GM18951 (cell line): Measurements from ENCODE around the gene PPP2R2C.

Experiments
- POLR2A ChIP-seq: IDR thresholded peaks from 4 replicates; pipeline ENCODE4 v1.6.1; 2011; ENCODE audit warnings: mild to moderate bottlenecking; ENCODE audit not compliant: insufficient read length, insufficient read depth; ENCODE audit errors: extremely low read depth
- in situ Hi-C: fragments of 300-500 bp; cut with MboI; formaldehyde crosslinking; loops from one replicate; pipeline ENCODE4 v1.12.0; 2022; ENCODE audit warnings: low sequenced_read_pairs, mixed read lengths, inconsistent platforms; ENCODE audit not compliant: unreplicated experiment

The PPP2R2C gene

DNA sequence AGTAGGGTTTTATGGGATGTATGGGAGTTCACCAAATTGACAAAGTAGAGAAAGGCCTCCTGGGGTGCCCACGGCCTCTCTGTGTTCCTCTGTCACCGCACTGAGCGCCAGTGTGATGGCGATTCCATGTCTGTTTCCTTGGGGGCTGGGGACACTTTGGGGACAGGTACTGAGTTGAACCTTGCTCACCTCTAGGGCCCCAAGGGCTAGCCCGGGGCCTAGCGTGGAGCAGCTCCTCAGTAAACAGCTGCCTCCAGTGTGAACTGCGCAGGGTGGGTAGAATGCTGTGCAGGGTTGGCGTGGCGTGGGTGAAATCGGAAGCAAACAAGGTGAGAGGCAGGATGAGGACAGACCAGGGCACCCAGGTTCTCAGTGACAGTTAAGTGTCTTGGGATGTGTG lies 97.8 kb downstream of the PPP2R2C start:
- in situ Hi-C loops, result no loop called here
- TF ChIP-seq POLR2A, result no peak

DNA sequence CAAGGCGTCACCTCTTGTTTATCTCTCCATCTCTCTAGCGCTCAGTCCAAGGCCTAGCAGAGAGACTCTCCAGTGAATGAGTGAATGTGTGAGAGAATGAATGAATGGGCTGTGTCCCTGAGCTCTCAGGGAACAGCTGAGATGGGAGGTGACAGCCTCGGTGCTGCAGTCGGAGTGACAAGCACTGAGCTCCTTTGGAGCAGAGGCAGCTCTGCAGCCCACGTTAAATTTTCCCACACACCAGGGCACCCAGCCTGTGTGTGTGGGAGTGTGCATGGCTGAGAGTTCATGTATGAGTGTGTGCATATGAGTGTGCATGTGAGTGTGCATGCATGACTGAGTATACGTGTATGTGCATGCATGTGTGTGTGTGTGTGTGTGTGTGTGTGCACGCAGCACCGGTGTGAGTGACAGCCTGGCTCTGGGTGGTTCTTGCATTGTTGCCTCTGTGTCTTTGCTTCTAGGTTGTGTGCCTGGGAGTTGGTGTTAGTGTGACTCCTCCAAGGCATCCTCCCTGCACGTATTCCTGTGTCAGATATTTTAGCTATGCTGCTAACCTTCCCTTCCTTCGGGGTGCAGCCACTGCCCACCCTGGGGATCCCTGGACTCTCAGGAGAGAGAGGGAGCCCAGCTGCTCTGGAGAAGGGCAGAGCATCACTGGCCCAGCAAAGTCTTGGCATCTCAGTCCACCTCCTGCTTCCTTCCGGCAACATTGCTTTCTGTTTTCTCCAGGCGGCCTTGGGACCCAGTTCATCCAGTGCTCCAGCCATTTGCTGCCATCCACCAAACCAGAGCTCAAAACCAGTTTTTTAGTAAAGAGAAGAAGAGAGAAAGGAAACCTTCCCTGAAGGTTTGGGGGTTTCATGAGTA lies 98.6 kb downstream of the PPP2R2C start:
- in situ Hi-C loops, result no loop called here
- TF ChIP-seq POLR2A, result no peak

DNA sequence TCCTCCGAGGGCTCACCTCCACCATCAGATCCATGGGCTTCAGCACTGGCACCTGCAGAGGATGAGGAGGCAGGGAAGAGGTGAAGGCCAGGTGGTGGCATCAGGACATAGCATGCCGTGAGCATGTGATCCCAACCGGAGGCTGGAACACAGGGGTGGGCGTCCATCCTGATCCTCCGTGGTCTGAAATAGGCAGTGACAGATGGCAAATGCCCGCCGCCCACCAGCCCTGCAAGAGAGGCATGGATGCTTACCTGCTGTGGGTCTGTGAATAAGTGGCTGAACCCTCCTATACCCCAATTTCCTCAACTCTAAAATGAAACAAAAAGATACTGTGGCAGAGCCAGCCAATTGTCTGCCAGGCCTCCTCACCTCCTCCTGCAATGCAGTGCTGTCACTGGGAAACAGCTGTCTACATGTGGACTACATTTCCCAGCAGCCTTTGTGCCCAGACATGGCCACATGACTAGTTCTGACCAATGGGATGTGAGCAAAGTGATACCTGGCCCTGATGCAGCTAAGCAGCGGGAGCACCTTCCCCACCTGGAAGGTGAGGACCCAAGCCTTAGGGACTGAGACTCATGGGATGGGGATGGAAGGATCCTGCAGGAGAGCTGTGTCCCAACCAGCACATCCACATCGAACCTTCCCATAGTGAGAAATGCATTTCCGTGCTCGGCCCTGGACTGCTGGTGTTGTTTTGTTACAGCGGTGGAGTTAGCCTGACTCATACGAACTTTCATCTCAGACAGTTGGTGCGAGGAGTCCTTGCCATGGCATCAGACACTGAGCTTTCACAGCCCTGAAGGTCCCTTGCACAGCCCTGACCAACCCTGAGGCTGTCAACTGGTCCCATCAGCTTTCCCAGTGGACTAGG lies 99.5 kb downstream of the PPP2R2C start:
- in situ Hi-C loops, result no loop called here

DNA sequence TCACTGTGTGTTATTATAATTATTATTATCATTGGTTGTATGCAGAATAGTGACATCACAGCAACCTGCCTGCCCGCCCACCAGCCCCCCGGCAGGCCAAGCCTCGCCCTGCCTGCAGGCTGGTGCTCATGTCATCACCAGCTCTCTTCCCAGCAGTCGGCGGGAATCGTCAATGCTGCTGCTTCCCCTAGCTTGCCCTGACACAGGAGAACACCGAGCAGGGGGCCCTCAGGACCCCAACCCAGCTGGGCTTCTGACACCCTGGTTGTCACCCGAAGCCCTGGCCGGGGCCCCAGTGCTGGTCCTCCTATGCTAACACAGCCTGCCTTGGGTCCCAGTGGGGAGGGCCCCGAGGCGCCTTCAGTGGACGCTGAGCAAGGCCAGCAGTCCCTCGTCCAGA lies 100.6 kb downstream of the PPP2R2C start:
- in situ Hi-C loops, result no loop called here

More for the DNA sequence above, 99.5 kb downstream of the PPP2R2C start:
- TF ChIP-seq POLR2A, result no peak

DNA sequence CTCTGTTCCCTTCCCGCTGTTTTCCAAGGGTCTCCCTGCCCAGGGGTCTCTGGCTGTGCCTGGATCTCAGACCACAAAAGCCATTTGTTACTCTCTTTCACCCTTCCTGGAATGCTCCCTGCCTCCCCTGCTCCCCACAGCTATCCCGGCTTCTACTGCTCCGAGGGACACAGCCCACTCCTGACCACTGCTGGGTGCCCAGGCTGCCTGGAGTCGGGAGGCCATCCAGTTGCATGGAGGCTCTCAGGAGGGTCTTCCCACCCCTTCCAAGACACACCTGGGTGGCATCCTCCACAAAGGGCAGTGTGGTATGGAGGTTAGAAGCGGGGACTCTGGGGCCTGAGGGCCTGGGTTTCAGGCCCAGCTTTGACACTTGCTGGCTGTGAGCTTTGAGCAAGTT lies 101.1 kb downstream of the PPP2R2C start:
- in situ Hi-C loops, result no loop called here
- TF ChIP-seq POLR2A, result no peak

More for the DNA sequence above, 100.6 kb downstream of the PPP2R2C start:
- TF ChIP-seq POLR2A, result no peak

DNA sequence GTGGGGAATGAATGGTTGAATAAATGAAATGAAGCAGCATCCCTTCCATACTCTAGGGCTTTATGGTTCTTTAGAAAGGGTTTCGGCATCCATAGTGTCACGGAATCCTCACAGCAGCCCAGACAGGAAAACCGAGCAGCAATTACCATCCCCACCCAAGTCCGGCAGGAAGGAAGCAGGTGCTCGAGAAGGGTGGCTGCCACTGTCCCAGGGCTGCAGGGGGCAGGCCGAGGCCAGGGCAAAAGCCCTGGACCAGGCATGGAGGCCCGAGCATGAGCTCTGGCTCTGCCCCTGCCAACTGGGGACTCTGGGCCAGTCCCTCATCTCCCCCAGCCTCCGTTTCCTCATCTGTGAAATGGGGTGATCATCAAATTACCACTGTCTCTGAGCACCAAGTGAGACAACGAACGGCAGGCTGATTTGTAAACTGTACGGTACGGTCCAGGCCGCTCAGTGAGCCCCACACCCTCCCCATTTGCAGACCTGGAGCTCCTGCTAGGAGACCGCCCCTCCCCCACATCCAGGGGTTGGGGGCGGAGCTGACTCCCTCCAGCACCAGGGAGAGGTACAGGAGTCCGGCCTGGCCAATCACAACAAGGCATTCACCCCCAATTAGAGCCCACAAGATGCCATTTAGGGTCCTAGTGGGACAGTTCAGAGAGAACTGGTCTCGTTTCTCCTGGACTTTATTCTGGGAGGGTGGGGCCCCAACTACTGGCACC lies 102.3 kb downstream of the PPP2R2C start:
- TF ChIP-seq POLR2A, result no peak
- in situ Hi-C loops, result no loop called here

DNA sequence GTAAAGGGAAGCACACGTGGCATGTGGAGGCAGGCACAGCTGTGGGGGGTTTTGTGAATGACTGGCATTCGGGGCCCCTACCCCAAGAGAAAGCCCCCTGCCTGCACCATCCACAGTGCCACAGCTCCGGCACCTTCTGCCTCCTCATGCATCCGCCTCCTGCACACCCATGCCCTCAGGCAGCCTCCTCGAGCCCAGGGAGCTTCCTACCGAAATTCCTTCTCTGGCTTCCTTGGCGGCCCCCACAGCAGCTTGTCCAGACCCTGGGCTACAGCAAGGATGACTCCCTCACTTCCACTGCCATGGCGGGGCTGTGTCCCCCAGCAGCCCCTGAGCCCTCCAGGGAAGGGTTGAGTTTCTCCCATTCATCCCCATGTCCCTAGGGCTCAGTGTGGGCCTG lies 102.9 kb downstream of the PPP2R2C start:
- in situ Hi-C loops, result no loop called here
- TF ChIP-seq POLR2A, result no peak

DNA sequence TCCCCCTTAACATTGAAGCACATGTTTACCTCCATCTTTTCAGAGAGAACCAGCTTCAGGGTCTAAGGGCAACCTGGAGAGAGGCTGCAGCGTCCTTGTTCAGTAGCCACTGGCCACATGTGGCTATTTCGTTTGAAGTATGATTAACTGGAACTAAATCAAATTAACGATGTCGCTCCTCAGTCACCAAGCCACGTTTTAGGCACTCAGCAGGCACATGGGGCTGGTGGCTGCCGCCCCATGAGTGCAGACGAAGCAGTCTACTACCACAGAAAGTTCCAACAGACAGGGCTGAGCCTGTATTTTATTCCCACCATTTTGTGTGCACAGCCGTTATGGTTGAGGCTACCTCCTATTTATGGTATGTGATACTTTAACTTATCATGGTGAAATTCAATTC lies 103.4 kb downstream of the PPP2R2C start:
- in situ Hi-C loops, result no loop called here
- TF ChIP-seq POLR2A, result no peak

DNA sequence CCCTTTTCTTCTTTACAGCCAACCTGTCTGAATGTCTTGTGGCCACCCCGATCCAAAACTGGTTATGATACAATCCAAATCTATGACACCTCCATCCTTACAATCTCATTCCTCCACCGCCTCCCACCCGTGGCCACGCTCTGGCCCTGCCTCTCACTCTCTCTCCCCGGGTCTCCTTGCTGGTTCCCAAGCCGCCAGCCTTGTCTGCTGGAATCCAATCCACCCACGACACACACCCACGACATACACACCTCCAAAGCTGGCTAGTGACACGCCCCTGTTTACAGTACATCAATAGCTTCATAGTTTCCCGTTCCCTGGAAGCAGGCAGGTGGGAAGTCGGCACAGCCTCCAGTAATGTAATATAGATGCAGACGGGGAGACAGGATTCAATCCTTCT lies 103.8 kb downstream of the PPP2R2C start:
- in situ Hi-C loops, result no loop called here
- no peak for TF ChIP-seq POLR2A

DNA sequence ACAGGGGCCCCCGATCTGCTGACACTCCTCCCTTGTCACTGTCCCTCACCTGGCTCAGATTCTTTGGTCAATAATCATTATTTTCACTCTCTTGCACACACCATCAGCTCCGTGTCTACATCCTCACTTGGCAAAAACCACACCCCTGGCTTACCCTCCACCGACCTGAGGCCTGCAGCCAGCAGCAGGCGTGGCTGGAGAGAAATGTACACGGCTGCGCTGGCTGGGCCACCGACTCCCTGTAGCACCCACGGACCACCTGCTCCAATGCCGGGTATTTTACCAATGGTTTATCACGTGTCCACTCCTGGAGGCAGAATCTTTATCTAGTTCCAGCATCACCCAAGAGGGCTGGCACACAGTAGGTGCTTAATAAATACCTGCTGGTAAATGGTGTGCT lies 104.3 kb downstream of the PPP2R2C start:
- in situ Hi-C loops, result no loop called here
- TF ChIP-seq POLR2A, result no peak

DNA sequence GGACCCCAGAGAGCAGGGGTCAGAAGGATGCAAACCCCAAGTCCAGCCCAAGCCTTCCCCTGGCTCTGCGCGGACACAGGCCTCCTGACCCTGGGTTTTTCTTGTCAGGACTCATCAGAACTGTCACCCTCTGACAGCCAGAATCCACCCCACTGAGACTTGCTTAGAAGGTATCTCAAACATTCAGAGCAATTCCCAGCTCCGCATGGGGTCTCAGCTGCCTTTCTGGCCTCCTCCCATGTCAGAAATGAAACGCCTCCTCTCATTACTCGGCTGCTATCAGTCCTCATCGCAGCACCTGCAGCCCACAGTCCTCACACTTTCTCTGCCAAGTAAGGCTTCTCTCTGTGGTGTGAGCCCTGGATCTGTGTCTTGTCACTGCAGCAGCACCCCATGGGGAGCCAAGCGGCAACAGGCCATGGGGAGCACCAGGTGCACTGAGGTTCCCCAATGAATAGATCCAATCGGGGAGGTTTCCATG lies 105.0 kb downstream of the PPP2R2C start:
- TF ChIP-seq POLR2A, result no peak
- in situ Hi-C loops, result no loop called here

DNA sequence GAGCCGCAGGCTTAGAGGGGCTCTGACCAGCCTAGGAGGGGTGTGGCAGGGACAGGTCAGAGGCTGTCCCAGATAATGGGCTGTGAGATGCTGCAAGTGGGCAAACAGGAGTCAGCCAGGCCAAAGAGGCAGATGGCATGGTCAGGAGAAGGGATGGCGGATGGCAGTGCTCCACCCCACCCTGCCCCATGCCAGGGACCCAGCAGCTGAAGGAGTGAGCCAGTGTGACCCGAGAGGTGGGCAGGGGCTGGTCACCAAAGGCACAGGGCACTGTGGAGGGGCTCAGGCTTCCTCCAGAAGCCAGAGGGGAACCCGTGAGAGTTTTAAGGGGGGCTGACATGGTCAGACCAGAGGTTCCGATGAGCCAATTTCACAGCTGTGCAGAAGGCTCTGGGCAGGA lies 105.8 kb downstream of the PPP2R2C start:
- no peak for TF ChIP-seq POLR2A
- in situ Hi-C loops, result no loop called here

DNA sequence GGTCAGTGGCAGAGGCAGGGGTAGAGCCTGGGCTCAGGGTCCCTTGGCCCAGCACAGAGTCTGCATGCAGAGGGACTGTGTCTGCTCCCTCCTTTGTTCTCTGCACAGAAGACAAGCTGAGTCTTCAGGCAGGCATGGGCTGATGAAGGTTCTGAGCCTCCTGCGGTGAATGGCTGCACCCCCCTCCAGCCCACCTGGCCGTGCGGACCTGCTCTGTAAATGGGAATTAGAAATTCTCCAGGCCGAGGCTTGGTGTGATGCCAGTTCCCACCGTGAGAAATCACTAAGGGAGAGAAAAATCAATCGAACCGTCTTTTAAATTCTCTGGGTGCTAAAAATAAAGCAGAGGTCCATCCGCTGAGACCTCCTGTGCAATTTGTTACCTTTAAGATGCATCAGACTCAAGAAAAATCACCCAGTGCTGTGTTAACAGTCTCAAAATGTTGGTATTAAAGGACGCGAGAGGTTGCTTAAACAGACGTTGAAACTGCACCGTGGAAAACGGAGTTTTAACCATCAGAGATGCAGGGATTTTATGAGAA lies 106.8 kb downstream of the PPP2R2C start:
- in situ Hi-C loops, result no loop called here
- TF ChIP-seq POLR2A, result no peak
